GM19043 (cell line): ENCODE results near the gene FABP7.

Source experiments
- ATAC-seq: cut with Tn5 transposase; IDR thresholded peaks from one replicate; pipeline ENCODE4 v1.9.1; 2021; ENCODE audit warnings: low read depth; ENCODE audit not compliant: unreplicated experiment

FABP7 gene

GRCh38 chr6:122755901-122756300, 23.6 kb upstream of the FABP7 start:
- ATAC-seq: no peak

- ATAC-seq: peak; percentile 94
Measured at GRCh38 chr6:122758927-122759334, 20.6 kb upstream of the FABP7 start.

GRCh38 chr6:122760330-122760729, 19.2 kb upstream of the FABP7 start:
- no peak for ATAC-seq

GRCh38 chr6:122766256-122766655, 13.3 kb upstream of the FABP7 start:
- no peak for ATAC-seq

GRCh38 chr6:122770835-122771601, 8.5 kb upstream of the FABP7 start:
- no peak for ATAC-seq

- no peak for ATAC-seq
Measured at GRCh38 chr6:122772724-122773415, 6.6 kb upstream of the FABP7 start.

- ATAC-seq: no peak
Measured at GRCh38 chr6:122775975-122776374, 3.5 kb upstream of the FABP7 start.

GRCh38 chr6:122778302-122778701, 1.2 kb upstream of the FABP7 start:
- ATAC-seq: no peak

GRCh38 chr6:122778985-122779661, 393 bp upstream of the FABP7 start:
- no peak for ATAC-seq

GRCh38 chr6:122780114-122780513, 598 bp downstream of the FABP7 start:
- no peak for ATAC-seq

- no peak for ATAC-seq
Measured at GRCh38 chr6:122781716-122782115, 2.2 kb downstream of the FABP7 start.

GRCh38 chr6:122783401-122783800, 3.9 kb downstream of the FABP7 start:
- ATAC-seq: no peak

- no peak for ATAC-seq
Measured at GRCh38 chr6:122785891-122786290, 6.4 kb downstream of the FABP7 start.

- ATAC-seq: no peak
Measured at GRCh38 chr6:122787721-122788120, 8.2 kb downstream of the FABP7 start.

GRCh38 chr6:122788208-122788607, 8.7 kb downstream of the FABP7 start:
- ATAC-seq: no peak

- no peak for ATAC-seq
Measured at GRCh38 chr6:122788663-122789181, 9.2 kb downstream of the FABP7 start.

GRCh38 chr6:122789182-122790027, 9.9 kb downstream of the FABP7 start, which contains the start of gene SMPDL3A:
Gene SMPDL3A (plus strand): TSS chr6:122789258. CDS start chr6:122789347, 89 bp downstream.
- ATAC-seq: peak; percentile 58

GRCh38 chr6:122790028-122790422, 10.5 kb downstream of the FABP7 start:
- no peak for ATAC-seq

GRCh38 chr6:122790423-122791309, 11.2 kb downstream of the FABP7 start:
- ATAC-seq: no peak
